CD8-positive, alpha-beta memory T cell (primary cell): ENCODE data around the gene MGST3. TPM values are rescaled to one million over a fixed set of nuclear protein-coding genes. Genes with fewer than 3 reads are reported as not detected.
"Not testable (repeated sequence)": the region's sequence is repeated elsewhere in the genome, so short reads cannot be mapped to it uniquely, and the experiment has no call there.

Experiments used
- CTCF ChIA-PET: fragments of 350-600 bp; sonication (Branson Sonifier 250); formaldehyde crosslinking; loops from one replicate; lab custom pipeline; 2021; ENCODE audit warnings: antibody characterized with exemption; lab: Charles Lee
- POLR2A ChIA-PET: fragments of 350-600 bp; sonication (Branson Sonifier 250); formaldehyde crosslinking; loops from one replicate; lab custom pipeline; 2021; ENCODE audit warnings: antibody characterized with exemption; lab: Charles Lee
- DNase-seq, 5 donors: peaks; one replicate each; pipeline versions ENCODE4 v3.0.0 to v3.0.0-alpha.2; 2020 to 2022; ENCODE audit warnings: mixed read lengths in 1 of 5
- H3K27ac ChIP-seq: one replicate; pipeline ENCODE4 v1.7.0; 2013; ENCODE audit warnings: low read depth, mild to moderate bottlenecking, low read length, moderate library complexity
- H3K27me3 ChIP-seq: 2 replicates; pipeline ENCODE4 v1.7.0; 2013; ENCODE audit warnings: low read length, mild to moderate bottlenecking; ENCODE audit not compliant: insufficient read depth, poor library complexity, severe bottlenecking
- H3K36me3 ChIP-seq: 2 replicates; pipeline ENCODE4 v1.7.0; 2013; ENCODE audit warnings: mild to moderate bottlenecking, low read length, moderate library complexity; ENCODE audit not compliant: insufficient read depth
- H3K4me1 ChIP-seq: 2 replicates; pipeline ENCODE4 v1.7.0; 2013; ENCODE audit warnings: mild to moderate bottlenecking, low read length, moderate library complexity; ENCODE audit not compliant: insufficient read depth
- H3K4me3 ChIP-seq: 2 replicates; pipeline ENCODE4 v1.7.0; 2013; ENCODE audit warnings: mild to moderate bottlenecking, low read length
- H3K9me3 ChIP-seq: 2 replicates; pipeline ENCODE4 v1.7.0; 2013; ENCODE audit warnings: mild to moderate bottlenecking, low read length
- H3K27ac Mint-ChIP-seq, 8 donors: one replicate each; pipeline ENCODE4 v1.8.0; 2020 to 2021; ENCODE audit warnings: mixed read lengths in 8 of 8, mild to moderate bottlenecking in 6 of 8, inconsistent platforms in 3 of 8, moderate library complexity in 3 of 8
- H3K27me3 Mint-ChIP-seq, 2 donors: one replicate each; pipeline ENCODE4 v1.8.0; 2020 to 2021; ENCODE audit warnings: mixed read lengths in 2 of 2, mild to moderate bottlenecking in 1 of 2, moderate library complexity in 1 of 2
- H3K36me3 Mint-ChIP-seq, 3 donors: one replicate each; pipeline ENCODE4 v1.8.0; 2020 to 2021; ENCODE audit warnings: mixed read lengths in 3 of 3, inconsistent platforms in 1 of 3, mild to moderate bottlenecking in 1 of 3
- H3K4me1 Mint-ChIP-seq, 3 donors: one replicate each; pipeline ENCODE4 v1.8.0; 2020 to 2021; ENCODE audit warnings: mixed read lengths in 3 of 3, inconsistent platforms in 1 of 3, mild to moderate bottlenecking in 1 of 3
- H3K4me3 Mint-ChIP-seq, 7 donors: one replicate each; pipeline ENCODE4 v1.8.0; 2020 to 2021; ENCODE audit warnings: mixed read lengths in 7 of 7, mild to moderate bottlenecking in 6 of 7, moderate library complexity in 4 of 7, inconsistent platforms in 2 of 7
- H3K9me3 Mint-ChIP-seq, 5 donors: one replicate each; pipeline ENCODE4 v1.8.0; 2020 to 2022; ENCODE audit warnings: mixed read lengths in 5 of 5, mild to moderate bottlenecking in 3 of 5, moderate library complexity in 2 of 5, inconsistent platforms in 1 of 5
- polyA plus RNA-seq: library from polyadenylated mRNA; unstranded; fragments of 300-500 nt; fragmentation: Illumina TruSeq; gene quantifications from one replicate; pipeline ENCODE4 v1.2.3, GENCODE V29; 2021
- total RNA-seq, 2 experiments: library from RNA; stranded (reverse); gene quantifications; one replicate each; pipeline ENCODE4 v1.2.3, GENCODE V29; 2021

MGST3 gene
- total and polyA plus RNA-seq, 3 experiments from 2014 or later: 55.6 to 143 (median 57.8) TPM

GRCh38 chr1:165680773-165681172 lies 49.7 kb downstream of the MGST3 start:
- Mint-ChIP-seq H3K4me1 (peaks cover 32 to 57% (median 40%) of the 10 kb centered on the region in 3 donors), H3K27ac (peak overlapping the region in 4 of 8 donors; percentile 6 to 55 (median 14)), H3K36me3 (peaks cover 20 to 77% (median 39%) of the 10 kb centered on the region in 3 donors)
- H3K27ac ChIP-seq, H3K27me3 ChIP-seq, H3K27me3 Mint-ChIP-seq, DNase-seq, H3K4me3 Mint-ChIP-seq, H3K4me1 ChIP-seq, H3K4me3 ChIP-seq, CTCF ChIA-PET, POLR2A ChIA-PET, H3K9me3 ChIP-seq, H3K9me3 Mint-ChIP-seq: not testable (repeated sequence)
- peaks cover 29% of the 10 kb centered on the region for H3K36me3 ChIP-seq

- POLR2A ChIA-PET: no interaction called here
- no peak overlapping the region for H3K4me3 ChIP-seq
Observed at GRCh38 chr1:165683848-165684485, 52.9 kb downstream of the MGST3 start.

GRCh38 chr1:165686121-165686970 lies 55.3 kb downstream of the MGST3 start:
- peaks cover 11 to 71% (median 24%) of the 10 kb centered on the region in 3 donors for H3K36me3 Mint-ChIP-seq
- H3K27ac ChIP-seq: no peak overlapping the region
- CTCF ChIA-PET: interaction anchor here (0.7 to 1.3 kb wide), 2 partner anchors 12 to 42 kb away, joined by 3 read pairs; no protein-coding TSS in a partner anchor

More at GRCh38 chr1:165683848-165684485, 52.9 kb downstream of the MGST3 start:
- Mint-ChIP-seq H3K36me3 (peaks cover 24 to 80% (median 38%) of the 10 kb centered on the region in 3 donors), H3K27me3 (no peaks in the 10 kb centered on the region), H3K9me3 (no peaks in the 10 kb centered on the region), H3K27ac (peak overlapping the region in 6 of 8 donors; percentile 7 to 74 (median 40)), H3K4me3 (no peak overlapping the region), H3K4me1 (peaks cover 46 to 72% (median 58%) of the 10 kb centered on the region in 3 donors)
- no peak for DNase-seq
- peaks cover 17% of the 10 kb centered on the region for H3K4me1 ChIP-seq
- peaks cover 31% of the 10 kb centered on the region for H3K36me3 ChIP-seq
- H3K27ac ChIP-seq: no peak overlapping the region
- H3K27me3 ChIP-seq: no peaks in the 10 kb centered on the region
- CTCF ChIA-PET: interaction anchor here (0.8 kb wide), 1 partner anchor 53 kb away, joined by 3 read pairs; the partner anchor contains the start of gene MGST3
- no peaks in the 10 kb centered on the region for H3K9me3 ChIP-seq

GRCh38 chr1:165686971-165687433 lies 56.0 kb downstream of the MGST3 start:
- Mint-ChIP-seq H3K27ac (peak overlapping the region; percentile 27 to 88 (median 70)), H3K9me3 (no peaks in the 10 kb centered on the region), H3K27me3 (no peaks in the 10 kb centered on the region), H3K4me3 (peak overlapping the region in 5 of 7 donors; percentile 19 to 87 (median 38)), H3K4me1 (peaks cover 54 to 69% (median 69%) of the 10 kb centered on the region in 3 donors), H3K36me3 (peaks cover 9 to 72% (median 24%) of the 10 kb centered on the region in 3 donors)
- CTCF ChIA-PET: no interaction called here
- no peak for DNase-seq
- Histone ChIP-seq H3K4me3 (no peak overlapping the region), H3K27ac (no peak overlapping the region), H3K4me1 (peaks cover 17% of the 10 kb centered on the region), H3K27me3 (no peaks in the 10 kb centered on the region), H3K36me3 (peaks cover 16% of the 10 kb centered on the region), H3K9me3 (no peaks in the 10 kb centered on the region)
- POLR2A ChIA-PET: no interaction called here

More at GRCh38 chr1:165686121-165686970, 55.3 kb downstream of the MGST3 start:
- Histone ChIP-seq H3K27me3 (no peaks in the 10 kb centered on the region), H3K4me3 (no peak overlapping the region), H3K9me3 (no peaks in the 10 kb centered on the region), H3K36me3 (peaks cover 20% of the 10 kb centered on the region), H3K4me1 (peaks cover 17% of the 10 kb centered on the region)
- Mint-ChIP-seq H3K4me3 (peak overlapping the region in 5 of 7 donors; percentile 19 to 87 (median 38)), H3K4me1 (peaks cover 49 to 62% (median 62%) of the 10 kb centered on the region in 3 donors), H3K27me3 (no peaks in the 10 kb centered on the region), H3K27ac (peak overlapping the region; percentile 27 to 84 (median 70)), H3K9me3 (no peaks in the 10 kb centered on the region)
- DNase-seq: no peak
- POLR2A ChIA-PET: no interaction called here

GRCh38 chr1:165688046-165688445 lies 57.0 kb downstream of the MGST3 start:
- H3K27ac ChIP-seq: no peak overlapping the region
- no peaks in the 10 kb centered on the region for H3K9me3 Mint-ChIP-seq
- H3K27me3 ChIP-seq: no peaks in the 10 kb centered on the region
- H3K36me3 Mint-ChIP-seq: peaks cover 4 to 70% (median 18%) of the 10 kb centered on the region in 3 donors
- H3K4me3 ChIP-seq: no peak overlapping the region
- peaks cover 17% of the 10 kb centered on the region for H3K4me1 ChIP-seq
- no peaks in the 10 kb centered on the region for H3K9me3 ChIP-seq
- H3K27me3 Mint-ChIP-seq: no peaks in the 10 kb centered on the region
- no peak for DNase-seq
- ChIA-PET POLR2A (no interaction called here), CTCF (no interaction called here)
- H3K4me3 Mint-ChIP-seq: no peak overlapping the region
- H3K27ac Mint-ChIP-seq: no peak overlapping the region
- peaks cover 6% of the 10 kb centered on the region for H3K36me3 ChIP-seq
- peaks cover 55 to 76% (median 70%) of the 10 kb centered on the region in 3 donors for H3K4me1 Mint-ChIP-seq

- Mint-ChIP-seq H3K27me3 (no peaks in the 10 kb centered on the region), H3K27ac (peak overlapping the region in 2 of 8 donors; percentile 14 to 24), H3K36me3 (peaks cover 0 to 47% (median 3%) of the 10 kb centered on the region in 3 donors), H3K4me3 (peak overlapping the region in 2 of 7 donors; percentile 22 to 51), H3K4me1 (peaks cover 43 to 69% (median 57%) of the 10 kb centered on the region in 3 donors), H3K9me3 (no peaks in the 10 kb centered on the region)
- Histone ChIP-seq H3K9me3 (no peaks in the 10 kb centered on the region), H3K27me3 (no peaks in the 10 kb centered on the region), H3K4me3 (no peak overlapping the region), H3K27ac (no peak overlapping the region), H3K4me1 (peaks cover 23% of the 10 kb centered on the region), H3K36me3 (no peaks in the 10 kb centered on the region)
- no peak for DNase-seq
- POLR2A ChIA-PET: interaction anchor here (0.7 kb wide), 1 partner anchor 63 kb away, joined by 13 read pairs; no protein-coding TSS in a partner anchor
- CTCF ChIA-PET: no interaction called here
Observed at GRCh38 chr1:165695031-165695430, 64.0 kb downstream of the MGST3 start.

GRCh38 chr1:165696625-165697100 lies 65.6 kb downstream of the MGST3 start:
- POLR2A ChIA-PET: no interaction called here
- H3K4me3 ChIP-seq: peak overlapping the region; percentile 78
- H3K27ac Mint-ChIP-seq: peak overlapping the region; percentile 21 to 96 (median 54)

More at GRCh38 chr1:165696625-165697100, 65.6 kb downstream of the MGST3 start:
- Histone ChIP-seq H3K27ac (no peak overlapping the region), H3K27me3 (no peaks in the 10 kb centered on the region), H3K4me1 (peaks cover 23% of the 10 kb centered on the region), H3K9me3 (no peaks in the 10 kb centered on the region), H3K36me3 (no peaks in the 10 kb centered on the region)
- CTCF ChIA-PET: interaction anchor here (1.4 kb wide), 1 partner anchor 217 kb away, joined by 3 read pairs; no protein-coding TSS in a partner anchor
- H3K4me3 Mint-ChIP-seq: peak overlapping the region; percentile 84 to 100 (median 94)
- H3K9me3 Mint-ChIP-seq: no peaks in the 10 kb centered on the region
- no peak for DNase-seq
- H3K27me3 Mint-ChIP-seq: peaks cover 0 to 3% of the 10 kb centered on the region in 2 donors
- H3K36me3 Mint-ChIP-seq: peaks cover 0 to 36% (median 1%) of the 10 kb centered on the region in 3 donors
- H3K4me1 Mint-ChIP-seq: peaks cover 35 to 56% (median 48%) of the 10 kb centered on the region in 3 donors
